Spleen (tissue), 11 donors: ENCODE data around the gene LGR6. TPM values are rescaled to one million over a fixed set of nuclear protein-coding genes. Genes with fewer than 3 reads are reported as not detected.

Experiments used
- DNase-seq: peaks from one replicate; pipeline ENCODE4 v3.0.0-alpha.2; 2020
- H3K27ac ChIP-seq, 8 donors: fragments of 200-600 bp; sonication (generic) in 7 of 8; 1 replicate in 4 of 8; 2 replicates in 4 of 8; pipeline versions ENCODE4 v1.5.0 to v1.8.0; 2016 to 2021; ENCODE audit warnings: inconsistent platforms in 4 of 8, mild to moderate bottlenecking in 4 of 8, moderate library complexity in 1 of 8
- H3K27me3 ChIP-seq, 7 donors: fragments of 200-600 bp; sonication (generic) in 6 of 7; replicated peaks in 1 of 7; 1 replicate in 4 of 7; 2 replicates in 3 of 7; pipeline versions ENCODE4 v1.5.0 to v1.8.0; 2016 to 2021; ENCODE audit warnings: inconsistent platforms in 3 of 7, mild to moderate bottlenecking in 1 of 7
- H3K36me3 ChIP-seq, 6 donors: fragments of 200-600 bp; sonication (generic) in 5 of 6; 1 replicate in 4 of 6; 2 replicates in 2 of 6; pipeline versions ENCODE4 v1.5.0 to v1.8.0; 2016 to 2021; ENCODE audit warnings: inconsistent platforms in 2 of 6
- H3K4me1 ChIP-seq, 6 donors: fragments of 200-600 bp; sonication (generic) in 5 of 6; 1 replicate in 3 of 6; 2 replicates in 3 of 6; pipeline versions ENCODE4 v1.5.0 to v1.8.0; 2016 to 2021; ENCODE audit warnings: inconsistent platforms in 3 of 6
- H3K4me3 ChIP-seq, 8 donors: fragments of 200-600 bp; sonication (generic) in 7 of 8; 1 replicate in 4 of 8; 2 replicates in 4 of 8; pipeline versions ENCODE4 v1.5.0 to v1.8.0; 2016 to 2021; ENCODE audit warnings: inconsistent platforms in 4 of 8, mild to moderate bottlenecking in 4 of 8, moderate library complexity in 2 of 8
- H3K9me3 ChIP-seq, 8 donors: fragments of 200-600 bp; sonication (generic) in 7 of 8; 1 replicate in 4 of 8; 2 replicates in 4 of 8; pipeline versions ENCODE4 v1.5.0 to v1.8.0; 2016 to 2021; ENCODE audit warnings: inconsistent platforms in 4 of 8
- POLR2A ChIP-seq, 3 donors: fragments of 450-650 bp; IDR thresholded peaks; one replicate each; pipeline ENCODE4 v1.5.1; 2017; ENCODE audit warnings: antibody characterized with exemption in 3 of 3, mild to moderate bottlenecking in 1 of 3
- POLR2AphosphoS5 ChIP-seq, 3 donors: sonication (generic); formaldehyde crosslinking; IDR thresholded peaks; one replicate each; pipeline ENCODE4 v1.5.1; 2017; ENCODE audit warnings: antibody characterized with exemption in 3 of 3
- WGBS, 5 donors: extraction: QIAGEN DNeasy Blood & Tissue Kit in 3 of 5; methylation state at CpG; one replicate each; pipeline versions ENCODE4 v1.1.5 to v1.1.7; 2013 to 2018; 5-methylcytosine and 5-hydroxymethylcytosine counted together
- intact Hi-C: fragments of 100-400 bp; cut with DNase I; formaldehyde crosslinking; loops from one replicate; pipeline ENCODE4 v1.15.0; 2023; ENCODE audit warnings: low total_unique reads
- polyA plus RNA-seq, 3 donors: library from polyadenylated mRNA; stranded (reverse); fragments of 200-250 nt; gene quantifications; one replicate each; pipeline ENCODE4 v1.2.1, GENCODE V29; 2013
- total RNA-seq, 7 donors: library from RNA; depleted of rRNA in 3 of 7; stranded (reverse); fragments of >200 nt in 3 of 7; fragmentation: NEBNext Ultra II Directional in 4 of 7; extraction: Animal tissue kit (Norgen Biotek cat#: 25700) in 4 of 7; gene quantifications; one replicate each; pipeline versions ENCODE4 v1.1.0 to v1.2.1, GENCODE V29; 2016 to 2021
- TF ChIP-seq, protein P1 (sequence below), 11 experiments: fragments of 200-600 bp in 7 of 11; fragments of 450-650 bp in 4 of 11; sonication (generic) in 4 of 11; IDR thresholded peaks in 8 of 11; conservative IDR thresholded peaks in 3 of 11; 1 replicate in 7 of 11; 2 replicates in 4 of 11; pipeline versions ENCODE4 v1.4.0 to v1.8.0; 2016 to 2021; ENCODE audit warnings: antibody characterized with exemption in 11 of 11, inconsistent platforms in 4 of 11, mild to moderate bottlenecking in 1 of 11
- donor health status: healthy with polysubstance abuse.
- donor health status: DM: no; HTN: no; CAD: no; lungs with moderate emphysema.
- donor health status: DM: no; HTN: no; CAD: no.
- donor health status: Bipolar disorder and iron deficiency.
- donor health status: healthy.
- donor health status: DM: no; HTN: no; CAD: no.
- donor health status: DM: yes; HTN: yes; CAD: no.

Gene LGR6
- total and polyA plus RNA-seq, 10 donors: 0.61 to 24.5 (median 5.3) TPM

DNA sequence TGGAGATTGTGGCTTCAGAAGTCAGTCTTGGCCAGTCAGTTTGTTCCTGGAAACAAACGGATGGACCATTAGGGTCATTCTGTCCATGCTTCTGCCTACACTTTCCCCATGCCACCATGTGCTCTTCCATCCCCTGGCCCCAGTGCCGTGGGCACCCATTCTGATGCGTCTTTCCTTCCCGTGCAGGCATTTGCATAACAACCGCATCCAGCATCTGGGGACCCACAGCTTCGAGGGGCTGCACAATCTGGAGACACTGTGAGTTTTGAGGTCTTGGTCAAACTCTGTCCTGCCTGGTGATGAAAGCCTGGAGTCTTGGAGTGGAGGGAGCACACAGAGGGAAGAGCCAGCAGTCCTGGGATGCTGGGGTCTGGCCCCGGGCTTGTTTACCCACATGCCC lies 87.0 kb downstream of the LGR6 start:
- peak overlapping the region in 6 of 8 donors; percentile 45 to 69 (median 64) for H3K27ac ChIP-seq

DNA sequence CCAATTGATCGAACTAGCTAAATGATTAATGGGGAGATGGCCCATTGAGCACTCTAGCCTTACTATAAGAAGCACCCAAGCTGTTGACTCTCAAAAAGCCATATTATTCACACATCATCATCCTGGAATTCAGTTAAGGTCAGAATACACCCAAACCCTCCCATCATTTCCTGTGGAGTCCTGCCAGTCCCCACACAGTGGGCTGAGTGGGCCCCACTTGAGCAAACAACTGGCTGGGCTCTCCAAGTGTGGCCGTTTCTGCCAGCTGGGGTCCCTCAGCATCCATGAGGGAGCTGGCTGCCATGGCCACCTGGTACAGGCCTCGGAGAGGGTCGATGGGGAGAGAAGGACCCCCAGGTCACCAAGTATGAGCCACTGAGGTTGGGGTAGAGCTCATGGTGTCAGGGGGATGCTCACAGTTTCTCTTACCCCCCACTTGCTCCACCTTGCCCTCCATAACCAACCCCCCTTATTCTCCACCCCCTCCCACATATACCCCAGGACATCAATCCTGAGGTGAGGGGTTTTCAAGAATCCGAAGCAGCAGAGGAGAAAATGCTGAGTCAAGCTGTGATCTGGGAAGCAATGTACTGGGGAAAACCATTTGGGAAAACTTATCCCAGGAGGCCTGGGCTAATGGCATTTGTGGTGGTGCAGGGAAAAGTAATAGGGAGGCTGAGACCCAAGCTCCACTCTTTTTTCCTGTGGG lies 87.9 kb downstream of the LGR6 start:
- DNase-seq: peak; percentile 56
- peak overlapping the region in 7 of 8 donors; percentile 45 to 69 (median 64) for H3K27ac ChIP-seq

More for the DNA sequence above, 87.0 kb downstream of the LGR6 start:
- TF ChIP-seq POLR2A (IDR thresholded peaks at IDR 0.05) (no peak), POLR2AphosphoS5 (IDR thresholded peaks at IDR 0.05) (no peak)
- TF ChIP-seq, protein P1, sequence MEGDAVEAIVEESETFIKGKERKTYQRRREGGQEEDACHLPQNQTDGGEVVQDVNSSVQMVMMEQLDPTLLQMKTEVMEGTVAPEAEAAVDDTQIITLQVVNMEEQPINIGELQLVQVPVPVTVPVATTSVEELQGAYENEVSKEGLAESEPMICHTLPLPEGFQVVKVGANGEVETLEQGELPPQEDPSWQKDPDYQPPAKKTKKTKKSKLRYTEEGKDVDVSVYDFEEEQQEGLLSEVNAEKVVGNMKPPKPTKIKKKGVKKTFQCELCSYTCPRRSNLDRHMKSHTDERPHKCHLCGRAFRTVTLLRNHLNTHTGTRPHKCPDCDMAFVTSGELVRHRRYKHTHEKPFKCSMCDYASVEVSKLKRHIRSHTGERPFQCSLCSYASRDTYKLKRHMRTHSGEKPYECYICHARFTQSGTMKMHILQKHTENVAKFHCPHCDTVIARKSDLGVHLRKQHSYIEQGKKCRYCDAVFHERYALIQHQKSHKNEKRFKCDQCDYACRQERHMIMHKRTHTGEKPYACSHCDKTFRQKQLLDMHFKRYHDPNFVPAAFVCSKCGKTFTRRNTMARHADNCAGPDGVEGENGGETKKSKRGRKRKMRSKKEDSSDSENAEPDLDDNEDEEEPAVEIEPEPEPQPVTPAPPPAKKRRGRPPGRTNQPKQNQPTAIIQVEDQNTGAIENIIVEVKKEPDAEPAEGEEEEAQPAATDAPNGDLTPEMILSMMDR (IDR thresholded peaks at IDR 0.05 in 8 of 11, conservative IDR thresholded peaks at IDR 0.05 in 3 of 11): no peak
- peaks cover 0 to 11% (median 0%) of the 10 kb centered on the region in 7 donors for H3K27me3 ChIP-seq
- DNase-seq: peak; percentile 39
- intact Hi-C loops: no loop called here
- WGBS, 5 donors: 82 to 93% (median 84%) methylated on average over 7 of the region's 7 CpGs
- no peaks in the 10 kb centered on the region for H3K9me3 ChIP-seq
- H3K4me1 ChIP-seq: peaks cover 17 to 55% (median 32%) of the 10 kb centered on the region in 6 donors
- no peaks in the 10 kb centered on the region for H3K36me3 ChIP-seq
- H3K4me3 ChIP-seq: no peak overlapping the region

DNA sequence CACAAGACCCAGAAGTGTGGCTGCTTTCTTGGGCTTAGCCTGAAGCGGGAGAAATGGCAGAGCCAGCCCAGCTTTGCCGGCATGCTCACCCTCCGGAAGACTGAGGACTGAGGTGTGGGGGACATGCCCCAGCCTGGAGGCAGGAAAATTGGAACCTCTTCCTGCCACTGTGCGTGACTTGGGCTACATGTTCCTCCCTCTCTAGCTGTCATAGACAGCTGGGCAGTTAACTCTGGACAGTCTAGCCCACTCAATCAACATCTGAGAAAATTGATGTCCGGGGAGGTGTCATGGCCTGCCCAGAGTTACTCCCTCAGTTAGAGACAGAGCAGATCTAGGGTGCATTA lies 88.4 kb downstream of the LGR6 start:
- peak in 2 of 3 donors; percentile 39 to 52 for TF ChIP-seq POLR2AphosphoS5 (IDR thresholded peaks at IDR 0.05)
- no peak for TF ChIP-seq POLR2A (IDR thresholded peaks at IDR 0.05)
- TF ChIP-seq, protein P1 (IDR thresholded peaks at IDR 0.05 in 8 of 11, conservative IDR thresholded peaks at IDR 0.05 in 3 of 11): no peak
- no peak overlapping the region for H3K4me3 ChIP-seq
- H3K27ac ChIP-seq: peak overlapping the region in 7 of 8 donors; percentile 45 to 69 (median 64)
- no peaks in the 10 kb centered on the region for H3K36me3 ChIP-seq
- peak; percentile 56 for DNase-seq
- H3K4me1 ChIP-seq: peaks cover 25 to 66% (median 36%) of the 10 kb centered on the region in 6 donors
- no peaks in the 10 kb centered on the region for H3K9me3 ChIP-seq
- intact Hi-C loops: no loop called here
- WGBS, 5 donors: 55 to 96% (median 77%) methylated on average over 5 of the region's 5 CpGs
- H3K27me3 ChIP-seq: peaks cover 0 to 11% (median 0%) of the 10 kb centered on the region in 7 donors

More for the DNA sequence above, 87.9 kb downstream of the LGR6 start:
- intact Hi-C loops: no loop called here
- Histone ChIP-seq H3K27me3 (peaks cover 0 to 11% (median 0%) of the 10 kb centered on the region in 7 donors), H3K4me3 (no peak overlapping the region), H3K36me3 (no peaks in the 10 kb centered on the region), H3K4me1 (peaks cover 25 to 63% (median 36%) of the 10 kb centered on the region in 6 donors), H3K9me3 (no peaks in the 10 kb centered on the region)
- WGBS, 5 donors: 36 to 59% (median 47%) methylated on average over 3 to 5 of the region's 5 CpGs
- TF ChIP-seq POLR2A (IDR thresholded peaks at IDR 0.05) (no peak), POLR2AphosphoS5 (IDR thresholded peaks at IDR 0.05) (peak; percentile 34 to 41 (median 41))

DNA sequence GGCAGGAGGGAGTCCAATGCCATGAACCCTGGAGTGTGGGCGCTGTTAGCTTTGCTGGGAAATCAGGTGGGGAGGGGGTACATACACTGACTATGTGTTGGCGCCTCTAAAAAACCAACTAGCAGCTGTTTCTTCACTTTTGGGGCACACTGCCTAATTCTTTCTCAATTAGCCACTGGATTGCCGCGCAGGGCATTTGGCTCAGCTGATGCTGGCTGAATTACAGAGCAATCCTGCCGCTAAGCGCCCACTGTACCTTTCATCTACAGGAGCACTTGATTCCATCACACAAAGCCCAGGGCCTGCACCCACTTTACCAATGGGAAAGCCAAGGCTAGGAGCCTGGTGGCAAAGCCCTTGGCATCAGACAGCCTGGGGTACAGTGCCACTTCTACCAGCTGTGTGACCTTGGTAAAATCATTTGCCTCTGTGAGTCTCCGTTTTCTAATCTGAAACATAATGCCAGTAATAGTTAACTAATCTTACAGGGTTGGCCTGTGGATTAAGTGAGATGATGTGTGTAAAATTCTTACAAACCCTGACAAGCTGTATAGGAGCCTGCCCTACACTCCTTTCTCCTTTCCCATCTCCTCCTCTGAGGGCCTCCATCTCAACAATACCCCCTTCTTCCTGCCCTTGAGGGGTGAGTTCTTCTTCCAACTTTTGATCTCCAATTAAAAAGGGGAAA lies 89.1 kb downstream of the LGR6 start:
- H3K9me3 ChIP-seq: no peaks in the 10 kb centered on the region

More for the DNA sequence above, 89.1 kb downstream of the LGR6 start:
- H3K4me3 ChIP-seq: no peak overlapping the region
- 74 to 88% (median 83%) methylated on average over 6 to 7 of the region's 7 CpGs for WGBS, 5 donors
- TF ChIP-seq, protein P1 (IDR thresholded peaks at IDR 0.05 in 8 of 11, conservative IDR thresholded peaks at IDR 0.05 in 3 of 11): no peak
- TF ChIP-seq POLR2A (IDR thresholded peaks at IDR 0.05): no peak
- TF ChIP-seq POLR2AphosphoS5 (IDR thresholded peaks at IDR 0.05): no peak
- H3K27me3 ChIP-seq: peaks cover 0 to 11% (median 0%) of the 10 kb centered on the region in 7 donors
- peak overlapping the region in 5 of 8 donors; percentile 30 to 69 (median 56) for H3K27ac ChIP-seq
- H3K36me3 ChIP-seq: no peaks in the 10 kb centered on the region
- DNase-seq: peak; percentile 51
- peaks cover 25 to 73% (median 36%) of the 10 kb centered on the region in 6 donors for H3K4me1 ChIP-seq
- intact Hi-C loops: no loop called here
